Activated naive CD8-positive, alpha-beta T cell treated with anti-CD3 and anti-CD28 coated beads, Interleukin-2, amount 50 U/mL, for 16 hours (primary cell): ENCODE results near the gene TAOK1.
"Not testable (repeated sequence)": the region's sequence is repeated elsewhere in the genome, so short reads cannot be mapped to it uniquely, and the experiment has no call there.

Experiments used
- DNase-seq: peaks from one replicate; pipeline ENCODE4 v3.0.0-alpha.2; 2020; ENCODE audit warnings: low read depth, low spot score

TAOK1 gene

GRCh38 chr17:29444589-29444988, 54.4 kb downstream of the TAOK1 start:
- no peak for DNase-seq

- DNase-seq, result no peak
Observed at GRCh38 chr17:29445844-29446243, 55.7 kb downstream of the TAOK1 start.

GRCh38 chr17:29449865-29450671, 59.9 kb downstream of the TAOK1 start:
- DNase-seq, result no peak

GRCh38 chr17:29451121-29451742, 61.1 kb downstream of the TAOK1 start:
- no peak for DNase-seq

GRCh38 chr17:29458066-29458465, 67.9 kb downstream of the TAOK1 start:
- no peak for DNase-seq

- no peak for DNase-seq
Observed at GRCh38 chr17:29461483-29462206, 71.5 kb downstream of the TAOK1 start.

GRCh38 chr17:29469276-29469675, 79.1 kb downstream of the TAOK1 start:
- no peak for DNase-seq

GRCh38 chr17:29473437-29473836, 83.3 kb downstream of the TAOK1 start:
- not testable (repeated sequence) for DNase-seq

GRCh38 chr17:29474297-29474696, 84.1 kb downstream of the TAOK1 start:
- no peak for DNase-seq

- DNase-seq, result no peak
Observed at GRCh38 chr17:29475891-29476290, 85.7 kb downstream of the TAOK1 start.

GRCh38 chr17:29480249-29480928, 90.2 kb downstream of the TAOK1 start:
- not testable (repeated sequence) for DNase-seq

- no peak for DNase-seq
Observed at GRCh38 chr17:29483503-29483902, 93.3 kb downstream of the TAOK1 start.

GRCh38 chr17:29495011-29495410, 104.8 kb downstream of the TAOK1 start:
- DNase-seq, result no peak

GRCh38 chr17:29504711-29505110, 114.5 kb downstream of the TAOK1 start:
- DNase-seq, result no peak

- no peak for DNase-seq
Observed at GRCh38 chr17:29505836-29506235, 115.7 kb downstream of the TAOK1 start.

- DNase-seq, result no peak
Observed at GRCh38 chr17:29510953-29511352, 120.8 kb downstream of the TAOK1 start.

- DNase-seq, result no peak
Observed at GRCh38 chr17:29514792-29515191, 124.6 kb downstream of the TAOK1 start.

- no peak for DNase-seq
Observed at GRCh38 chr17:29518359-29518758, 128.2 kb downstream of the TAOK1 start.

GRCh38 chr17:29524692-29525091, 134.5 kb downstream of the TAOK1 start:
- no peak for DNase-seq

GRCh38 chr17:29526322-29526721, 136.2 kb downstream of the TAOK1 start:
- no peak for DNase-seq

GRCh38 chr17:29533976-29534375, 143.8 kb downstream of the TAOK1 start:
- no peak for DNase-seq

GRCh38 chr17:29544066-29544465, 153.9 kb downstream of the TAOK1 start:
- DNase-seq, result no peak
